SH-SY5Y (cell line): Measurements from ENCODE around the gene ZNF385C.

ENCODE experiments used
- GATA2 ChIP-seq: IDR thresholded peaks from 2 replicates; pipeline ENCODE4 v1.6.1; 2011; ENCODE audit warnings: mild to moderate bottlenecking, low read depth, low read length
- GATA3 ChIP-seq: IDR thresholded peaks from 2 replicates; pipeline ENCODE4 v1.6.1; 2011; ENCODE audit warnings: low read depth, mild to moderate bottlenecking, low read length, moderate library complexity

DNA sequence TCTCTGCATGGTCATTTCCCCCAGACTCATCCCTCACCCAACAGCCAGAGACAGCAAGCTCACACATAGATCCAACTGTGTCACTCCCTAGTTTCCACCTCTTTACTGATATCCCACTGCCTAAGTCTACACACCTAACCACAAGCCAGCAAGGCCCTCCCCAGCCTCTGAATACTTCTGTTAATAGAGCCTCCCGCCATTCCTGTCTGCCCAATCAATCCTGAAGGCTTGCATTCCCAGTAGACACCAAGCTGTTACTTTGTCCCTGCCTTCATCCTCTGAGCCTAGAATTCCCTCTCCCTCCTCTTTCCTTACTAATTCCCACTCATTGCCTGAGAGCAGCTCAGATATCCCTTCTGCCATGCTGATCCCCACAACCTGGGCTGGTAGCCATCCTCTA lies 52.6 kb downstream of the ZNF385C start:
- TF ChIP-seq GATA2 (no peak), GATA3 (no peak)
